H1 (cell line): ENCODE data around the gene HDAC11. TPM values are rescaled to one million over a fixed set of nuclear protein-coding genes. Genes with fewer than 3 reads are reported as not detected.

ENCODE experiments used
- CTCF ChIA-PET: fragments of 300-600 bp; sonication (Branson Sonifier 250); formaldehyde crosslinking; loops from one replicate; lab custom pipeline; 2021; ENCODE audit not compliant: partially characterized antibody; lab: Charles Lee
- POLR2A ChIA-PET: fragments of 300-600 bp; sonication (Branson Sonifier 250); formaldehyde crosslinking; loops from one replicate; lab custom pipeline; 2021; ENCODE audit warnings: inconsistent platforms; ENCODE audit not compliant: partially characterized antibody; lab: Charles Lee
- DNase-seq, 2 experiments: peaks; one replicate each; pipeline versions ENCODE4 v3.0.0 to v3.0.0-alpha.2; 2010 to 2022; ENCODE audit warnings: low spot score in 2 of 2, low read depth in 1 of 2, mixed read lengths in 1 of 2
- FAIRE-seq: peaks from 2 replicates; lab custom pipeline; 2011; peaks lifted over from hg19 to GRCh38; lab: Jason Lieb, UNC
- H2AFZ ChIP-seq: 2 replicates; pipeline ENCODE4 v1.8.1; 2012; ENCODE audit warnings: low read length, inconsistent platforms
- H2AK5ac ChIP-seq: 2 replicates; pipeline ENCODE4 v1.6.1; 2013; ENCODE audit warnings: low read depth, low read length
- H2BK120ac ChIP-seq: replicated peaks from 2 replicates; pipeline ENCODE3; 2013; ENCODE audit warnings: low read depth, low read length, inconsistent platforms
- H2BK12ac ChIP-seq: 2 replicates; pipeline ENCODE4 v1.6.1; 2013; ENCODE audit warnings: low read depth, low read length
- H2BK15ac ChIP-seq: 2 replicates; pipeline ENCODE4 v1.6.1; 2013; ENCODE audit warnings: low read length
- H2BK20ac ChIP-seq: 2 replicates; pipeline ENCODE4 v1.6.1; 2013; ENCODE audit warnings: low read length
- H2BK5ac ChIP-seq: 2 replicates; pipeline ENCODE4 v1.6.1; 2013; ENCODE audit warnings: low read depth, low read length
- H3K14ac ChIP-seq: 2 replicates; pipeline ENCODE4 v1.6.1; 2013; ENCODE audit warnings: inconsistent platforms; ENCODE audit not compliant: insufficient read length
- H3K18ac ChIP-seq: 2 replicates; pipeline ENCODE4 v1.6.1; 2013; ENCODE audit warnings: low read length; ENCODE audit errors: extremely low read depth
- H3K23ac ChIP-seq: 2 replicates; pipeline ENCODE4 v1.6.1; 2013; ENCODE audit warnings: inconsistent platforms; ENCODE audit not compliant: insufficient read length
- H3K23me2 ChIP-seq: 2 replicates; pipeline ENCODE4 v1.6.1; 2013; ENCODE audit warnings: low read depth, low read length
- H3K27ac ChIP-seq: 2 replicates; pipeline ENCODE4 v1.6.1; 2011; ENCODE audit warnings: low read depth, low read length, inconsistent platforms
- H3K27me3 ChIP-seq, 4 experiments: replicated peaks in 1 of 4; 1 replicate in 1 of 4; 2 replicates in 3 of 4; pipeline versions ENCODE4 v1.6.1 to v1.8.1; 2011 to 2013; ENCODE audit warnings: low read length in 3 of 4, mild to moderate bottlenecking in 3 of 4, inconsistent platforms in 2 of 4, mixed read lengths in 2 of 4, moderate library complexity in 1 of 4; ENCODE audit not compliant: control insufficient read depth in 3 of 4, insufficient read depth in 3 of 4; ENCODE audit errors: extremely low read depth in 1 of 4
- H3K36me3 ChIP-seq, 4 experiments: 2 replicates each; pipeline versions ENCODE4 v1.6.1 to v1.8.1; 2011 to 2013; ENCODE audit warnings: mild to moderate bottlenecking in 4 of 4, low read length in 3 of 4, moderate library complexity in 2 of 4, control low read depth in 1 of 4, inconsistent platforms in 1 of 4; ENCODE audit not compliant: insufficient read depth in 4 of 4, control insufficient read depth in 2 of 4
- H3K4ac ChIP-seq: replicated peaks from 2 replicates; pipeline ENCODE3; 2013; ENCODE audit warnings: low read length, low read depth, mixed read lengths, inconsistent platforms; ENCODE audit not compliant: insufficient read length
- H3K4me1 ChIP-seq, 4 experiments: replicated peaks in 1 of 4; 1 replicate in 1 of 4; 2 replicates in 3 of 4; pipeline versions ENCODE4 v1.6.1 to v1.8.1; 2011 to 2013; ENCODE audit warnings: low read length in 3 of 4, inconsistent platforms in 2 of 4, mixed read lengths in 1 of 4; ENCODE audit not compliant: insufficient read depth in 4 of 4, control insufficient read depth in 3 of 4
- H3K4me2 ChIP-seq, 2 experiments: 2 replicates each; pipeline versions ENCODE4 v1.6.1 to v1.8.1; 2011 to 2013; ENCODE audit warnings: low read depth in 2 of 2, low read length in 2 of 2, control low read depth in 1 of 2, inconsistent platforms in 1 of 2, mild to moderate bottlenecking in 1 of 2; ENCODE audit not compliant: insufficient read depth in 1 of 2
- H3K4me3 ChIP-seq, 4 experiments: fragments of 200-600, 300-600 bp in 1 of 4; sonication (generic), shearing (Covaris generic), sonication (Bioruptor Twin) in 1 of 4; 2 replicates each; pipeline versions ENCODE4 v1.5.1 to v1.8.1; 2011 to 2016; ENCODE audit warnings: low read length in 4 of 4, low read depth in 3 of 4, control low read depth in 2 of 4, inconsistent platforms in 2 of 4, mild to moderate bottlenecking in 2 of 4, mixed read lengths in 1 of 4, moderate library complexity in 1 of 4; ENCODE audit not compliant: insufficient read depth in 2 of 4; ENCODE audit errors: extremely low read depth in 1 of 4
- H3K56ac ChIP-seq: replicated peaks from 2 replicates; pipeline ENCODE3; 2013; ENCODE audit warnings: low read depth, mild to moderate bottlenecking, mixed read lengths, low read length, inconsistent platforms; ENCODE audit not compliant: insufficient read length
- H3K79me1 ChIP-seq: 2 replicates; pipeline ENCODE4 v1.6.1; 2013; ENCODE audit warnings: low read depth, low read length, control low read depth
- H3K79me2 ChIP-seq, 2 experiments: 2 replicates each; pipeline versions ENCODE4 v1.6.1 to v1.8.1; 2012 to 2013; ENCODE audit warnings: low read length in 2 of 2, mild to moderate bottlenecking in 2 of 2, inconsistent platforms in 1 of 2; ENCODE audit not compliant: insufficient read depth in 2 of 2, control insufficient read depth in 1 of 2
- H3K9ac ChIP-seq, 4 experiments: replicated peaks in 1 of 4; 1 replicate in 1 of 4; 2 replicates in 3 of 4; pipeline versions ENCODE4 v1.6.1 to v1.8.1; 2011 to 2013; ENCODE audit warnings: low read depth in 3 of 4, low read length in 3 of 4, control low read depth in 2 of 4, mild to moderate bottlenecking in 2 of 4, moderate library complexity in 2 of 4, inconsistent platforms in 1 of 4; ENCODE audit errors: extremely low read depth in 1 of 4
- H3K9me3 ChIP-seq, 2 experiments: 2 replicates each; pipeline versions ENCODE4 v1.6.1 to v1.8.1; 2012 to 2013; ENCODE audit warnings: mild to moderate bottlenecking in 2 of 2, moderate library complexity in 2 of 2, control low read depth in 1 of 2, inconsistent platforms in 1 of 2, low read depth in 1 of 2, low read length in 1 of 2, mixed read lengths in 1 of 2; ENCODE audit not compliant: insufficient read depth in 2 of 2
- H4K20me1 ChIP-seq, 2 experiments: replicated peaks in 1 of 2; 2 replicates each; pipeline versions ENCODE3 to v1.8.1; 2011 to 2013; ENCODE audit warnings: inconsistent platforms in 2 of 2, low read length in 2 of 2, mild to moderate bottlenecking in 1 of 2; ENCODE audit not compliant: insufficient read depth in 2 of 2, control insufficient read depth in 1 of 2
- H4K5ac ChIP-seq: 2 replicates; pipeline ENCODE4 v1.6.1; 2013; ENCODE audit warnings: low read length, low read depth, mixed read lengths, inconsistent platforms; ENCODE audit not compliant: insufficient read length
- H4K8ac ChIP-seq: 2 replicates; pipeline ENCODE4 v1.8.0; 2013; ENCODE audit warnings: mild to moderate bottlenecking, moderate library complexity, low read length, inconsistent platforms; ENCODE audit not compliant: insufficient read depth; ENCODE audit errors: extremely low read depth
- H4K91ac ChIP-seq: replicated peaks from 2 replicates; pipeline ENCODE3; 2013; ENCODE audit warnings: low read length, mixed read lengths, inconsistent platforms; ENCODE audit not compliant: insufficient read length
- BRCA1 ChIP-seq: IDR thresholded peaks from 2 replicates; pipeline ENCODE4 v1.6.1; 2012; ENCODE audit warnings: low read depth, low read length, improper control_type of control experiment
- CREB1 ChIP-seq: IDR thresholded peaks from 2 replicates; pipeline ENCODE4 v1.6.1; 2012; ENCODE audit warnings: inconsistent platforms
- RXRA ChIP-seq: IDR thresholded peaks from 2 replicates; pipeline ENCODE4 v1.6.1; 2011; ENCODE audit warnings: low read depth, mild to moderate bottlenecking, low read length, moderate library complexity; ENCODE audit not compliant: insufficient read depth
- WGBS, 2 experiments: shearing (Covaris generic) in 1 of 2; methylation state at CpG; one replicate each; pipeline versions ENCODE4 v1.1.6 to v1.1.7; 2013 to 2015; ENCODE audit warnings: low lambda C conversion rate in 2 of 2, mixed read lengths in 2 of 2, inconsistent platforms in 1 of 2, low coverage in 1 of 2, missing lambda C conversion rate in 1 of 2; ENCODE audit not compliant: insufficient replicate concordance in 2 of 2, insufficient coverage in 1 of 2, insufficient read length in 1 of 2; ENCODE audit errors: extremely low coverage in 1 of 2, missing lambda C conversion rate in 1 of 2; 5-methylcytosine and 5-hydroxymethylcytosine counted together
- polyA plus RNA-seq, 7 experiments: library from polyadenylated mRNA; depleted of rRNA in 3 of 7; stranded (reverse) in 5 of 7; unstranded in 2 of 7; fragments of >200 nt in 5 of 7; fragments of 200-250 nt in 2 of 7; gene quantifications; 1 replicate in 5 of 7; 2 replicates in 1 of 7; 4 replicates in 1 of 7; pipeline versions ENCODE4 v1.2.1 to v1.2.3, GENCODE V29; 2011 to 2013; ENCODE audit warnings: missing spikeins in 2 of 7, mixed read lengths in 2 of 7
- total RNA-seq: library from RNA; stranded (reverse); fragmentation: NEBNext Ultra II Directional; extraction: Animal tissue kit (Norgen Biotek cat#: 25700); gene quantifications from 2 replicates; pipeline ENCODE4 v1.2.1, GENCODE V29; 2021

The HDAC11 gene
- total and polyA plus RNA-seq, 2 of the 8 experiments (the other 6 are each of a cell fraction or from before 2014, with no cell fraction given): 6.8 to 7.4 TPM

GRCh38 chr3:13541691-13542090, 61.6 kb downstream of the HDAC11 start:
- no peak overlapping the region for H3K14ac ChIP-seq
- H3K36me3 ChIP-seq: no peaks in the 10 kb centered on the region
- no peak overlapping the region for H2AK5ac ChIP-seq
- no peak overlapping the region for H2BK120ac ChIP-seq
- no peak overlapping the region for H2BK20ac ChIP-seq
- H3K79me2 ChIP-seq: no peaks in the 10 kb centered on the region
- H3K9me3 ChIP-seq: no peaks in the 10 kb centered on the region
- ChIA-PET POLR2A (interaction anchor here (0.7 to 1.1 kb wide), 2 partner anchors 8 to 15 kb away, joined by 3 read pairs; no protein-coding TSS in a partner anchor), CTCF (interaction anchor here (0.8 to 51.2 kb wide), 6 partner anchors 9 to 234 kb away, joined by 3 to 856 read pairs (median 15); no protein-coding TSS in a partner anchor)
- H3K23ac ChIP-seq: no peak overlapping the region
- peaks cover 0 to 4% (median 2%) of the 10 kb centered on the region in 4 experiments; a peak in 2 of 7 replicates for H3K4me1 ChIP-seq
- 67% methylated on average over 3 of the region's 3 CpGs; no CpG with 5 or more reads in 1 of the 2 experiments for WGBS, 2 experiments
- DNase-seq (no peak), FAIRE-seq (no peak)
- no peak overlapping the region for H2AFZ ChIP-seq
- no peaks in the 10 kb centered on the region for H4K20me1 ChIP-seq
- H4K8ac ChIP-seq: no peak overlapping the region
- no peak overlapping the region for H3K56ac ChIP-seq
- H2BK12ac ChIP-seq: no peak overlapping the region
- no peak overlapping the region for H2BK15ac ChIP-seq
- no peak overlapping the region for H3K4me2 ChIP-seq
- no peaks in the 10 kb centered on the region for H3K23me2 ChIP-seq
- no peak overlapping the region for H3K4ac ChIP-seq
- no peak overlapping the region for H3K4me3 ChIP-seq
- no peak overlapping the region for H3K9ac ChIP-seq
- H4K91ac ChIP-seq: no peak overlapping the region
- H3K27me3 ChIP-seq: no peaks in the 10 kb centered on the region; a peak in 1 of 7 replicates
- H4K5ac ChIP-seq: no peak overlapping the region
- H2BK5ac ChIP-seq: no peak overlapping the region
- H3K79me1 ChIP-seq: no peaks in the 10 kb centered on the region
- H3K27ac ChIP-seq: no peak overlapping the region
- no peak overlapping the region for H3K18ac ChIP-seq
- TF ChIP-seq BRCA1: no peak
- no peak for TF ChIP-seq CREB1
- TF ChIP-seq RXRA: no peak
